Activated CD4-positive, alpha-beta T cell treated with anti-CD3 and anti-CD28 coated beads, Interleukin-2, amount 50 U/mL, for 4 hours (primary cell): ENCODE data around the gene PLPP3.

Experiments used
- DNase-seq, 2 experiments: peaks; one replicate each; pipeline ENCODE4 v3.0.0-alpha.2; 2020

Gene PLPP3

DNA sequence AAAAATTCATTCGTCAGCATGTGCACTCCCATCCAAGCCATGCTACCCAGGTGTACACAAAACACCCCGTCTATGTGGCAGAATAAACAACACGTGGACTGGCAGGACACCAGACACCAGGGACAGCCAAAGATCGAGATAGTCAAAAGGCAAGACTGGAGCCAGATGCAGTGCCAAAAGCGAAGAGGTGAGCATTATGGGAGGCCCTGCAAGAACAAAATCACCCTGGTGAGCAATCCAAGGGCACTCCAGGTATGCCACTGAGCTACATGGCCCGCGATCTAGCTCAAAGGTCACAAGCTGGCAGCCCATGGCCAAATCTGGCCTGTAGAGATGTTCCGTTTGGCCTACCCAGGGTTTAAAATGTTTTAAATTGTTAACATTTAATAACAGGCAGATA is 33.7 kb downstream of the PLPP3 start:
- no peak for DNase-seq

DNA sequence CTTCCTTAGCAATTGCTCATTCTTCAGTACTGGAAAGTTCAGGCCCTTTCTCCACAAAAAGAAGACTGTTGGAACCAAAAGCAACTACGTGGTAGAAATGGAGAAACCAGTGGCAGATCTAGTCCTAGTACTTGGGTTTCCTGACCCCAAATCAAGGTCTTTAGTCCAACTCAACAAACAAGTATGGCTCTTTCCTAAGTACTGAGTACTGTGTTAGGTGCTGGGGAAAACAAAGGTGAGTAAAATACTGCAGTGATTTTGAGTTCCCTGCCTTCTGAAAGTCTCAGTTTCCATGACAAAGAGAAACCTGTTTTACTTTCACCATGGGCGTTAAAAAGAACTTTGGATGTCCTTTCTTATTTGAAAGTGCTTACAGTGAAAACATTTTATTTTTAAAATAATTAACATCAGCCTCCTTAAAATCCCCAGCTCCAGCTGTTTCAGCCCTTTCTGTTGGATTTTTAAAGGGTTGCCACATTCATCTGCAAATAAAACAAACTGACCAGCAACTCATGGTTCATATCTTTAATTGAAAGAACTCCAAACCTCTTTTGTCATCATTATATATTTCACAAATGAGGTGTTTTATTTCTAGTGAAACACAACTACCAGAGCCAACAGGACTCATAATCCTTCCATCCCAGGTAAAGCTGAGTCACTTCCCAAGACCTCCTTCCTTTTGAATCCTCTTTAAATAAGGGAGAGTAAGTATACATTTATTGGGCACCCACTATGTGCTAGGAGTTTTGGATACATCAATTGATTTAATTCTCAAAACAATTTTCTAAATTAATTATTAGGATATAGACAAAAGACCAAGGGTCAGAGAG is 35.4 kb downstream of the PLPP3 start:
- no peak for DNase-seq

GRCh38 chr1:56542651-56543050 is 36.7 kb downstream of the PLPP3 start:
- DNase-seq, result no peak

GRCh38 chr1:56541408-56541807 is 38.0 kb downstream of the PLPP3 start:
- no peak for DNase-seq

DNA sequence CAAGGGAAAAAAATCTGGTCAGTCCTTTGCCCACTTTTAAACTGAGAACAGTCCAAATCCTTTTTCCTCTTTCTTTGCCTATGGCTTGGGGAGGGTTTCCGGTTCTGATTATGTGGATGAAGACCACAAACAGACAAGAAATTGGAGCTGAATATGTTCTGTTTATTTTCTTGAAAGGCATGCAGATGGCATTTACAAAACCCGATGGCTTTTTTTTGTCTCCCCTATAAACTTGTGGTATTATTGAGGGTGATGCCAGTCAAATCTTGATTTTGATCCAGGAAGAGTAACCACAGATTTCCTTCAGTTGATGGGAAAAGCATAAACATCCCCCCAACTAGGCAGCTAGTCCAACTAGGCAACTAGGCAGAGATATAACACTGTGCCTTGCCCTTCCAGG is 38.9 kb downstream of the PLPP3 start:
- DNase-seq, result no peak

DNA sequence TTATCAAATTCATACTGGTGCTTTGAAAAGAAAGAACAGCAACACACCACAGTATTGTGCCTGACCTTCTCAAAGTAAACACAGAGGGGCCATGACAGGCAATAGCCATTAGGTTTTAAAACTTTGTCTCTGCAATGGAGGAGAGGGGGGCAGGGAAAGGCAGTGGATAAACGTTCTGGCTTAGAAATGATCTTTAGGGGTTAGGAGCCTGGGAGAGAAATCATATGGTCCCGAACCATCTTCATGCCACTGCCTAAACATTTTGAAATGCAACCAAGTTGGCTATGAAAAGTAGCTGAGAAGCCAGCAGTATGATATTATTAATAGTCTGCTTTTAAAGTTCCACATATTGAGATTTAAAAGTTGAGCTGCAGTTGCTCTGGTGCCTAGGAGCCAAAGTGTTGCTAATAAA is 39.8 kb downstream of the PLPP3 start:
- DNase-seq, result no peak

DNA sequence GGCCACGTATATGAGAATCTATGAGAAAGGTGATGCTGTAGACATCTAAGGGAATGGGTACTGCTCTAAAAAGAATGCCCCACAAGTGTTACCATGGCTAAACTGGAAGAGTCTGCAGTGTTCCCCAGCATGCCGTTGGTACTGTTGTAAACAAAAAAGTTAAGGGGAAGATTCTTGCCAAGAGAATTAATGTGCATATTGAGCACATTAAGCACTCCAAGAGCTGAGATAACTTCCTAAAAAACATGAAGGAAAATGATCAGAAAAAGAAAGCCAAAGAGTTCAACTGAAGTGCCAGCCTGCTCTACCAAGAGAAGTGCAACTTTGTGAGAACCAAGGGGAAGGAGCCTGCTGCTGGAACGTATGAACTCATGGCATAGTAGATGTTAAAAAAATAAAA is 40.8 kb downstream of the PLPP3 start:
- DNase-seq, result no peak

DNA sequence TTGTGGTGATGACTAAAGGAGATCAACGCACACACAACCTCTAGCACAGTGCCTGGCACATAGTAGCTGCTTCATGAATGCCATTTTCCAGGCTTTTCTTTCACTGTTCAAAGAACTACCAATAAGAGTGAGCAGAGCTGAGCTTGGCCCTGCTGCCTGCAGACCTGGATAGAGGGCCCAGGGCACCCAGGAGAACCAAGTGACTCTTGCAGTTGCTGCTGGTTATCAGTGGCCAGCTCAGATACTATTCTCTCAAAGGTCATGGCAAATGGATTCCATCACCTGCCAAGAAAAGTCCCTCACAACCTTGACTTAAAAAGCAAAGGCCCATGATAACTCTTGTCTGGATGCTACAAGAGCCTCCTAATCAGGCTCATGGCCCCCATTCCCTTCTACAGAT is 41.7 kb downstream of the PLPP3 start:
- DNase-seq, result no peak

DNA sequence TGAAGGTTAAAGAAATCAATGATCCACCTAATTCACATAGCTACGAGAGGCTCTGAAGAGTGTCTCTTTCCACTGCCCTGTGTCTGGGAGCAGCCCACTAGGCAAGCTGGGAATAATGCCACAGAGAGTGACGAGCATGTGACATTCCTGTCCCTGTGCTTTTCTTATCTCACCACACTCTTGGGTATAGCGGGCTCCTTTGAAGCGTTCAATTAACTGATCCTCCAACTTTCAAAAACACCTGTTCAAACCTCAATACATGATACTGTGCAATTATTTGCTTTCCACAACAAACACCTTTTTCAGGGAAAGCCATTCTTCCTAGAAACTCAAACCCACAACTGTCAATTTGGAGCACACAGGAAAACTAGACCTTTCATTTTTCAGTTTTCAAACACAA is 43.4 kb downstream of the PLPP3 start:
- DNase-seq, result no peak

GRCh38 chr1:56535362-56535761 is 44.0 kb downstream of the PLPP3 start:
- no peak for DNase-seq

DNA sequence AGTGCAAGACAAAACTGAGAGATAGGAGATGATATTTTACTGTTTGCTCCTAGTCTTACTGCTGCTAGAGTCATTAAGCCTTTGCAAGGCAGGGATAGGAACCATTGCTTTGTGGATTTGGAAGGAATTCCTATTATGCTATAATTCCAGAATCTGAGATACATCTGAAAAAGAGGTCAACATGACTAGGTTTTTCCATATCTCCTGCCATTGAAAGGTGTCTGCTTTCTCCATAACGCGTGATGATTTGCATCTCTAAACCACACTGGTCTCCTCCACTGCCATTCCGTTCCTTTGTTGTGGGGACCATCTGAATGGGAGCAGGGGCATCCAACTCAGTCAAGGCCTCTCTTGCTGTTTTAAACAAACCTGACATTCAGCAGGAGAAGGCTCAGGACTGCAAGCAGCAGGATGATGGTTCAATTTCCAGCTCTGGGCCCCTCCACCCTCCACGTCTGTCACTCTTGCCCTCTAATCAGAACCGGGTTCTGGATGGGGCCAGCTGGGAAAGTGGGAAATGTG is 45.2 kb downstream of the PLPP3 start:
- no peak for DNase-seq

DNA sequence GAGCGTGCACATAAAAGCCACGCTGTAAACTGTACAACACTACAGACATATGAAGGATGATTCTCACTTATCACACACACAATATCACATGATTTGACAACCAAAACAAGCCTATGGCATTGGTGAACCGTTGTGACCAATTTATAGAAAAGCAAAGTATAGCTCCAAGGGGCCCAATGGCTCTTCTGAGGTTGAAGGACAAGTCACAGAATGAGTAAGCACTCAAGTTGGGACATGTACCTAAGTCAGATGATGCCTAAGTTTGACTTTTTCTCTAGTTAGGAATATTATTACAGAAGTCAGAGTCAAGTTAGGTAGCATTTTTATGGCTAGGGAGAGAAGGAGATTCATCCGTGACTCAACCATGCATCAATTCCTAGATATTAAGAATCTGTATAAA is 45.7 kb downstream of the PLPP3 start:
- DNase-seq, result no peak

- DNase-seq, result no peak
Measured at GRCh38 chr1:56533197-56533596, 46.2 kb downstream of the PLPP3 start.

- no peak for DNase-seq
Measured at GRCh38 chr1:56532350-56532683, 47.0 kb downstream of the PLPP3 start.

DNA sequence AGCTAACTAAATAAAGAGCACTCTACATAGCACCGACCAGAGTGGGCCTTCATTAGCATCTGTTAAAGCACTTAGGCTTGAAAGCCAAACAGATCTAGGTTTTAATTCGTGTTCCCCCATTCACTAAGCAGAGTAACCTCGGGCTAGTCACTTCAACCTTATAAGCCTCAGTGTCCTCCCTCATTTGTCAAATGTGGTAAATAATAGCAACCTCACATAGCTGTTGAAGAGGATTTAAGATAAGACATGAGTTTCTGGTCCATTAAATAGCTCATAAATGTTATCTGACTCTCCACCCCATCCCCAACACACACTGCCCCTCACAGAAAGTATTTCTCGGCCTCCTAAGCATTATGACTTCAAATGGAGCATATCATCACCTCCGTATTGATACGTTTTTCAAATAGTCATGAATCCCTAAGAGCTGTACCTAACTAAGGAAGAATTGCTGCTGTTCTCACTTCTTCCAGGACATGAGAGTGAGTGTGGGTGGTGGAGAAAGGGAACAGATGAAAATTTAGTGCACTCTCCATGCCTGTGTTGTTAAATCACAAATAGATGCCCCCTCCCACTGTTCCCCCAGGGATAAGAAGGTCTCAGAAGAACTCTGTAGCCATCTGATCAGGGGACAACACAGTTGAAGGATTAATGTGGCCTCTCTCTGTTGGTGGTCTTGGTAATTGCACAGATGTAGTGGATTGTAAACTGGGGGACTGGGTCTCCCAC is 47.6 kb downstream of the PLPP3 start:
- DNase-seq, result no peak

GRCh38 chr1:56529801-56530200 is 49.6 kb downstream of the PLPP3 start:
- no peak for DNase-seq

- DNase-seq, result no peak
Measured at GRCh38 chr1:56527548-56528302, 51.6 kb downstream of the PLPP3 start.

GRCh38 chr1:56526571-56527174 is 52.7 kb downstream of the PLPP3 start:
- no peak for DNase-seq

- DNase-seq, result no peak
Measured at GRCh38 chr1:56525489-56526041, 53.8 kb downstream of the PLPP3 start.

GRCh38 chr1:56524263-56524662 is 55.1 kb downstream of the PLPP3 start:
- DNase-seq, result no peak

- DNase-seq, result no peak
Measured at GRCh38 chr1:56522680-56523079, 56.7 kb downstream of the PLPP3 start.

GRCh38 chr1:56520016-56520601 is 59.3 kb downstream of the PLPP3 start:
- no peak for DNase-seq
